ENCODE results near the gene DNAH6.

- TF ChIP-seq EZH2phosphoT487 (IDR thresholded peaks at IDR 0.05; ENCODE audit: borderline replicate concordance, low read length) (no peak), CTCF (conservative IDR thresholded peaks at IDR 0.05; ENCODE audit: low read depth, low read length) (no peak), EZH2 (IDR thresholded peaks at IDR 0.05; ENCODE audit: low read length, unreplicated experiment) (no peak)
Measured at GRCh38 chr2:84788027-84788426, 271.7 kb downstream of the DNAH6 start.
